PC-3 (cell line): ENCODE measurements around the gene SCAF4.

Experiments
- EZH2 ChIP-seq: fragments of 300-600 bp; sonication (generic); IDR thresholded peaks from one replicate; pipeline ENCODE4 v1.6.1; 2017; ENCODE audit warnings: antibody characterized with exemption, mild to moderate bottlenecking, low read length; ENCODE audit not compliant: unreplicated experiment
- TF ChIP-seq, protein P1 (sequence below): fragments of 300-600 bp; sonication (generic); conservative IDR thresholded peaks from 2 replicates; pipeline ENCODE4 v1.5.1; 2017; ENCODE audit warnings: antibody characterized with exemption, low read depth, mild to moderate bottlenecking, low read length

DNA sequence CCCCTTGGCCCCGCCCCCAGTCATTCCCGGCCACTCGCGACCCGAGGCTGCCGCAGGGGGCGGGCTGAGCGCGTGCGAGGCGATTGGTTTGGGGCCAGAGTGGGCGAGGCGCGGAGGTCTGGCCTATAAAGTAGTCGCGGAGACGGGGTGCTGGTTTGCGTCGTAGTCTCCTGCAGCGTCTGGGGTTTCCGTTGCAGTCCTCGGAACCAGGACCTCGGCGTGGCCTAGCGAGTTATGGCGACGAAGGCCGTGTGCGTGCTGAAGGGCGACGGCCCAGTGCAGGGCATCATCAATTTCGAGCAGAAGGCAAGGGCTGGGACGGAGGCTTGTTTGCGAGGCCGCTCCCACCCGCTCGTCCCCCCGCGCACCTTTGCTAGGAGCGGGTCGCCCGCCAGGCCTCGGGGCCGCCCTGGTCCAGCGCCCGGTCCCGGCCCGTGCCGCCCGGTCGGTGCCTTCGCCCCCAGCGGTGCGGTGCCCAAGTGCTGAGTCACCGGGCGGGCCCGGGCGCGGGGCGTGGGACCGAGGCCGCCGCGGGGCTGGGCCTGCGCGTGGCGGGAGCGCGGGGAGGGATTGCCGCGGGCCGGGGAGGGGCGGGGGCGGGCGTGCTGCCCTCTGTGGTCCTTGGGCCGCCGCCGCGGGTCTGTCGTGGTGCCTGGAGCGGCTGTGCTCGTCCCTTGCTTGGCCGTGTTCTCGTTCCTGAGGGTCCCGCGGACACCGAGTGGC lies 72.2 kb downstream of the SCAF4 start, which contains the start of gene SOD1:
- TF ChIP-seq, protein P1, sequence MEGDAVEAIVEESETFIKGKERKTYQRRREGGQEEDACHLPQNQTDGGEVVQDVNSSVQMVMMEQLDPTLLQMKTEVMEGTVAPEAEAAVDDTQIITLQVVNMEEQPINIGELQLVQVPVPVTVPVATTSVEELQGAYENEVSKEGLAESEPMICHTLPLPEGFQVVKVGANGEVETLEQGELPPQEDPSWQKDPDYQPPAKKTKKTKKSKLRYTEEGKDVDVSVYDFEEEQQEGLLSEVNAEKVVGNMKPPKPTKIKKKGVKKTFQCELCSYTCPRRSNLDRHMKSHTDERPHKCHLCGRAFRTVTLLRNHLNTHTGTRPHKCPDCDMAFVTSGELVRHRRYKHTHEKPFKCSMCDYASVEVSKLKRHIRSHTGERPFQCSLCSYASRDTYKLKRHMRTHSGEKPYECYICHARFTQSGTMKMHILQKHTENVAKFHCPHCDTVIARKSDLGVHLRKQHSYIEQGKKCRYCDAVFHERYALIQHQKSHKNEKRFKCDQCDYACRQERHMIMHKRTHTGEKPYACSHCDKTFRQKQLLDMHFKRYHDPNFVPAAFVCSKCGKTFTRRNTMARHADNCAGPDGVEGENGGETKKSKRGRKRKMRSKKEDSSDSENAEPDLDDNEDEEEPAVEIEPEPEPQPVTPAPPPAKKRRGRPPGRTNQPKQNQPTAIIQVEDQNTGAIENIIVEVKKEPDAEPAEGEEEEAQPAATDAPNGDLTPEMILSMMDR: no peak
- no peak for TF ChIP-seq EZH2
